Heart left ventricle (tissue), 16 donors: ENCODE results near the gene LAMA3. TPM values are rescaled to one million over a fixed set of nuclear protein-coding genes. Genes with fewer than 3 reads are reported as not detected.

Source experiments
- ATAC-seq, 4 donors: fragments of 200-7000 bp; cut with Tn5 transposase; one replicate each; pipeline ENCODE4 v1.9.1; 2020 to 2022; ENCODE audit warnings: moderate library complexity in 4 of 4, mild to moderate bottlenecking in 3 of 4, moderate number of reproducible peaks in 1 of 4
- DNase-seq, 5 donors: peaks; one replicate each; pipeline ENCODE4 v3.0.0-alpha.2; 2020
- H3K27ac ChIP-seq, 12 donors: fragments of 200-600 bp; sonication (generic) in 4 of 12; one replicate each; pipeline versions ENCODE4 v1.5.0 to v1.8.0; 2016 to 2022; ENCODE audit warnings: mild to moderate bottlenecking in 2 of 12
- H3K27me3 ChIP-seq, 9 donors: fragments of 200-600 bp; sonication (generic) in 2 of 9; one replicate each; pipeline versions ENCODE4 v1.5.1 to v1.8.0; 2016 to 2022; ENCODE audit warnings: mild to moderate bottlenecking in 3 of 9
- H3K36me3 ChIP-seq, 9 donors: fragments of 200-600 bp; sonication (generic) in 2 of 9; one replicate each; pipeline versions ENCODE4 v1.5.0 to v1.8.0; 2018 to 2022; ENCODE audit warnings: mild to moderate bottlenecking in 2 of 9
- H3K4me1 ChIP-seq, 12 donors: fragments of 200-600 bp; sonication (generic) in 4 of 12; one replicate each; pipeline versions ENCODE4 v1.5.0 to v1.8.0; 2016 to 2022; ENCODE audit warnings: mild to moderate bottlenecking in 3 of 12
- H3K4me3 ChIP-seq, 12 donors: fragments of 200-600 bp; sonication (generic) in 4 of 12; one replicate each; pipeline versions ENCODE4 v1.5.0 to v1.8.0; 2017 to 2022; ENCODE audit warnings: mild to moderate bottlenecking in 9 of 12, moderate library complexity in 4 of 12
- H3K9me3 ChIP-seq, 12 donors: fragments of 200-600 bp; sonication (generic) in 4 of 12; one replicate each; pipeline versions ENCODE4 v1.5.0 to v1.8.0; 2016 to 2022; ENCODE audit warnings: mild to moderate bottlenecking in 1 of 12
- CTCF ChIP-seq, 12 donors: fragments of 200-600 bp; sonication (generic) in 4 of 12; IDR thresholded peaks; one replicate each; pipeline versions ENCODE4 v1.5.0 to v1.8.0; 2018 to 2022; ENCODE audit warnings: antibody characterized with exemption in 12 of 12, mild to moderate bottlenecking in 5 of 12
- POLR2A ChIP-seq, 2 donors: fragments of 450-650 bp; IDR thresholded peaks; one replicate each; pipeline ENCODE4 v1.6.1; 2017; ENCODE audit warnings: antibody characterized with exemption in 2 of 2, mild to moderate bottlenecking in 2 of 2, moderate library complexity in 2 of 2
- WGBS, 4 donors: extraction: QIAGEN DNeasy Blood & Tissue Kit in 2 of 4; methylation state at CpG; one replicate each; pipeline versions ENCODE4 v1.1.5 to v1.1.7; 2013 to 2018; 5-methylcytosine and 5-hydroxymethylcytosine counted together
- intact Hi-C, 10 donors: fragments of 100-400 bp; cut with DNase I; formaldehyde crosslinking; loops; one replicate each; pipeline versions ENCODE4 v1.11.1 to v1.14.2; 2022
- polyA plus RNA-seq, 2 donors: library from polyadenylated mRNA; stranded (reverse); fragments of 200-250 nt; gene quantifications; one replicate each; pipeline ENCODE4 v1.2.3, GENCODE V29; 2013
- total RNA-seq, 9 donors: library from RNA; depleted of rRNA in 2 of 9; stranded (reverse); fragments of >200 nt in 2 of 9; fragmentation: NEBNext Ultra II Directional in 3 of 9; extraction: Animal tissue kit (Norgen Biotek cat#: 25700) in 3 of 9; gene quantifications; one replicate each; pipeline versions ENCODE4 v1.1.0 to v1.2.4, GENCODE V29; 2016 to 2023
- donor health status: ischemic (EF 13 %, LVEDD 7.1; RV severe dilation, severe dysfunction).
- donor health status: healthy with polysubstance abuse.
- donor health status: DM: no; HTN: yes; CAD: no.
- donor health status: DM: no; HTN: no; CAD: no.
- donor health status: ischemic (EF 25% LVEDD 6.9; RV normal size, moderate dysfunction).
- donor health status: ischemic (EF 25% LVEDD 5.7; RV mildly dilated, moderate dysfunction).
- donor health status: healthy.
- donor health status: DM: yes; HTN: yes; CAD: no.
- donor health status: ischemic (EF 35%, LVEDD 5.7; RV mildly dilated, moderate dysfunction).
- donor health status: nonischemic (EF 11% LVEDD 7.7; RV severe dilation, severe dysfunction).
- donor health status: DM: yes; HTN: yes; CAD: no.
- donor health status: PGD.
- donor health status: ischemic (EF 29% LVEDD 5.4; RV normal size, mild dysfunction).
- donor health status: nonischemic (EF 23%, LVEDD 6.1; RV moderate dilation, normal function).

The LAMA3 gene
- total and polyA plus RNA-seq, 11 donors, result 1.2 to 6.6 (median 3.2) TPM

- Histone ChIP-seq H3K4me3 (no peak overlapping the region), H3K9me3 (no peaks in the 10 kb centered on the region), H3K27me3 (no peaks in the 10 kb centered on the region), H3K4me1 (peaks cover 0 to 15% (median 3%) of the 10 kb centered on the region in 12 donors), H3K36me3 (peaks cover 0 to 4% (median 0%) of the 10 kb centered on the region in 9 donors), H3K27ac (no peak overlapping the region)
- ATAC-seq, result no peak
- no peak for DNase-seq
- WGBS, 4 donors, result 61 to 76% (median 69%) methylated on average over 1 of the region's 1 CpG
- no peak for TF ChIP-seq POLR2A (IDR thresholded peaks at IDR 0.05)
- TF ChIP-seq CTCF (IDR thresholded peaks at IDR 0.05), result no peak
- intact Hi-C loops, result no loop called here
These were observed 199.6 kb downstream of the LAMA3 start for GRCh38 chr18:23888881-23889280.

GRCh38 chr18:23889907-23890306 is 200.7 kb downstream of the LAMA3 start:
- no peak for DNase-seq

GRCh38 chr18:23890589-23890988 is 201.3 kb downstream of the LAMA3 start:
- no peak for TF ChIP-seq POLR2A (IDR thresholded peaks at IDR 0.05)
- TF ChIP-seq CTCF (IDR thresholded peaks at IDR 0.05), result no peak
- Histone ChIP-seq H3K4me3 (no peak overlapping the region), H3K27me3 (no peaks in the 10 kb centered on the region), H3K27ac (no peak overlapping the region), H3K36me3 (peaks cover 0 to 12% (median 0%) of the 10 kb centered on the region in 9 donors), H3K4me1 (peaks cover 0 to 12% (median 2%) of the 10 kb centered on the region in 12 donors), H3K9me3 (no peaks in the 10 kb centered on the region)
- ATAC-seq (no peak), DNase-seq (no peak)
- intact Hi-C loops, result no loop called here

More at GRCh38 chr18:23889907-23890306, 200.7 kb downstream of the LAMA3 start:
- Histone ChIP-seq H3K4me3 (no peak overlapping the region), H3K4me1 (peaks cover 0 to 15% (median 3%) of the 10 kb centered on the region in 12 donors), H3K27ac (no peak overlapping the region), H3K9me3 (no peaks in the 10 kb centered on the region), H3K36me3 (peaks cover 0 to 11% (median 0%) of the 10 kb centered on the region in 9 donors), H3K27me3 (no peaks in the 10 kb centered on the region)
- 77 to 95% (median 93%) methylated on average over 5 of the region's 5 CpGs for WGBS, 4 donors
- intact Hi-C loops, result no loop called here
- no peak for ATAC-seq
- TF ChIP-seq POLR2A (IDR thresholded peaks at IDR 0.05) (no peak), CTCF (IDR thresholded peaks at IDR 0.05) (no peak)

GRCh38 chr18:23893653-23894052 is 204.4 kb downstream of the LAMA3 start:
- no peak for ATAC-seq
- H3K4me3 ChIP-seq, result no peak overlapping the region
- H3K4me1 ChIP-seq, result no peaks in the 10 kb centered on the region
- H3K27me3 ChIP-seq, result no peaks in the 10 kb centered on the region
- H3K36me3 ChIP-seq, result peaks cover 0 to 12% (median 0%) of the 10 kb centered on the region in 9 donors
- no peak for DNase-seq
- TF ChIP-seq POLR2A (IDR thresholded peaks at IDR 0.05) (no peak), CTCF (IDR thresholded peaks at IDR 0.05) (no peak)
- WGBS, 4 donors, result 81 to 89% (median 86%) methylated on average over 5 of the region's 5 CpGs
- H3K27ac ChIP-seq, result no peak overlapping the region
- intact Hi-C loops, result no loop called here
- no peaks in the 10 kb centered on the region for H3K9me3 ChIP-seq
